ENCODE data around the gene CD101.
"Not testable (repeated sequence)": the region's sequence is repeated elsewhere in the genome, so short reads cannot be mapped to it uniquely, and the experiment has no call there.

CD101 gene

GRCh38 chr1:117001254-117001927 is at the start of gene CD101:
Gene CD101 (plus strand): TSS chr1:117001760. CDS start chr1:117001818, 58 bp downstream.
- DNase-seq: no peak

DNA sequence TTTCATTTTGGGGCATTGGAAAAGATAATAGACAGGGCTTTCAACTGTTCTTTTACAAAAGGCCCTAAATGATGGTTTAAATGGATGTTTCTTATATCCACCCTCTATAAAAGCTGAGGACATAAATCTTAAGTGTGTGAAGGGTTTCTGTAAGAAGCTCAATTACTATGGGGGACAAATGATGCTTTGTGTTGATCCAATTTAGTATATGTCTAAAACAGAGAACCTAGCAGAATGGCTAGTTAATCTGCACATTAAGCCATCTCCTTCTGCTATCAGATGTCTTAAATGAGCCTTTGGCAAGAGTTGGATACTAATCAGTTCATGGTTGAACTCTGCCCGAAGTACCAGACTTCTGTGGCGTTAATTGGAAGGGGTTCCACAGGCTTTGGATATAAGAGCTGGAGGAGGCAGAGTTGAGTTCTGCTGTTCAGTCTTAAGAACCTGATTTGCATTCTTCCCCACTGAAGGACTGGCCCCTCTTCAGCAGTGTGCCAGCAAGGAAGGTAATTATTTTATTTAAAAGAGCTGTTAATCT is 48.8 kb upstream of the CD101 start:
- DNase-seq: no peak

DNA sequence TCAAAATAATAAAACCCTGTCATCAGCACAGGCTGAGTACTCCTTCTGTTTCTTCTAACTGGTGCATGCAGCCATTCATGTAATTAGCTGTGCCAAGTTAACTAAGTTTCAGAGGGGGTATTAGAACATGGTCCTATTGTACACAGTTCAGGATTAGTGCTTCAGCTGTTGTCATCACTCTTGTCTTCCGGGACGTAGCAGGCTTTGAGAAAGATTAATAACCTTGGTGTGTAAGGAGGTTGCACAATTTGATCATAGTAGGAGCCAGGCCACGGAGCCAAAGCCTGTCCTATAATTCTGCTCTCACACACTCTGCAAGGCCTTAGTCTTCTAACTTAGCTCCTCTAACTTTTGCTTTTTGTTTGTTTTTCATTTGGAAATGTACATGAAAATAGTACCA is 47.1 kb upstream of the CD101 start:
- no peak for DNase-seq

GRCh38 chr1:116956378-116956777 is 45.2 kb upstream of the CD101 start:
- no peak for DNase-seq

GRCh38 chr1:116957646-116958045 is 43.9 kb upstream of the CD101 start:
- DNase-seq: no peak

DNA sequence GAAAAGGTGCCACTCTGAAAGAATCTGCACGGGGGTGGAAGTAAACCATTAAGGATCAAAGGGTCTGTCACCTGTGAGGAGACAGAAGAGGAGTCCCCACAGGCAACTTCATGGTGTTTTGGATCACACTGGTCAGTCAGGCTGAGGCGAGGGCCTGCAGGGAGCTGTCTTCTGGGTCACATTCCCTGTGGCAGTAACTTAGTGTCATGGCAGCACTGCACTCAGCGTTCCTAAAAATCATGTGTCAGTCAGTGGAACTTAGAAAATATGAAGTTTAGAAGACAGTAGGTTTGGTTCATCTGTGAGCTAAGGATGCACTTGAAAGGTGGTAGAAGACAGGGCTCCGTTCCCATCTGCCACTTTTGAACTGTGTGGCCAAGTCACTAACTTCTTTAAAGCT is 43.5 kb upstream of the CD101 start:
- no peak for DNase-seq

DNA sequence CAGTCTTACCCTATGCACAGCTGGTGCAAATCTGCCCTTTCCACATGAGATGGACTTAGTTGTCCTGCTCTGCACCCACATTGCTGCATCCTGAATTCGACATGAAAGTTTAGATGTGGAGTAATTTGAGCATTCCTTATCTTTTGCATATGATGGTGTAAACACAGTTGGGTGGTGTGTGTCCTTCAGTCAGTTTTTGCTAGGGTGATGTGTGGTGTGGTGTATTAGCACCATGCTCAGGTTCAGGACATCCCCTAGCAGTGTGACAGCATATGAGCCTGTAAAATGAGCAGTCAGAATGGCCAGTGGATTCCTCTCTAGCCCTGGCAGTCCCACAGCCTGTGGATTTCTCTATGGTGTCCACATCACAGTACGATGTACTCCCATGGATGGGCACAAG is 42.6 kb upstream of the CD101 start:
- no peak for DNase-seq

DNA sequence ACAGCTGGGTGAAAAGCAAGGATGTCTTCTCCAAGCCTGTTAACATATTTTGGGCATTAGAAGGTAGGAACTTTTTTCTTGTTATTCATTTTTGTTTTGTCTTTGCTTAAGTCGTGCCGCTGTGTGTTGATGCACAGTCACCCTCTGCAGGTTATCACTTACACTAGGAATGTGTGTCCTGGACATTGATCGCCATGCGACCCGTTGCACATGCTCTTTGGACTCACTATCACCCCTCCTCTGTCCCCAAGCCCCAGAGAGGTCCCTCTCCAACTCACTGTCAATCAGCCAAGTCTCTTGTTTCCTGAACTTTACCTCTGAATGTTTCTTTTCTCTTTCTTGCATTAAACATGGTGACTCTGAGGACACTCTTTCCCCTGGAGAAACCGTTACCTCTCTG is 40.0 kb upstream of the CD101 start:
- no peak for DNase-seq

GRCh38 chr1:116962987-116963639 is 38.4 kb upstream of the CD101 start:
- DNase-seq: no peak

GRCh38 chr1:116966791-116967190 is 34.8 kb upstream of the CD101 start:
- DNase-seq: no peak

DNA sequence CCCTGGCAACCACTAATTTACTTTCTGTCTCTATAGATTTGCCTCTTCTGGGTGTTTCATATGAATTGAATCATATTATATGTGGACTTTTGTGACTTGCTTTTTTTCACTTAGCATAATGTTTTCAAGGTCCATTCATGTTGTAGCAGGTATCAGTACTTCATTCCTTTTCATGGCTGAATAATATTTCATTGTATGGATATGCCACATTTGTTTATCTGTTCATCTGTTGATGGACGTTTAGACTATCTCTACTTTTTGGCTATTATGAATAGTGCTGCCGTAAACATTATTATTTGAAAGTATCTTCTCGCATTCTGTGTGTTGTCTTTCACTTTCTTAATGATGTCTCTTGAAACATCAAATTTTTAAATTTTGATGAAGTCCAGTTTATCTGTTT is 32.8 kb upstream of the CD101 start:
- no peak for DNase-seq

DNA sequence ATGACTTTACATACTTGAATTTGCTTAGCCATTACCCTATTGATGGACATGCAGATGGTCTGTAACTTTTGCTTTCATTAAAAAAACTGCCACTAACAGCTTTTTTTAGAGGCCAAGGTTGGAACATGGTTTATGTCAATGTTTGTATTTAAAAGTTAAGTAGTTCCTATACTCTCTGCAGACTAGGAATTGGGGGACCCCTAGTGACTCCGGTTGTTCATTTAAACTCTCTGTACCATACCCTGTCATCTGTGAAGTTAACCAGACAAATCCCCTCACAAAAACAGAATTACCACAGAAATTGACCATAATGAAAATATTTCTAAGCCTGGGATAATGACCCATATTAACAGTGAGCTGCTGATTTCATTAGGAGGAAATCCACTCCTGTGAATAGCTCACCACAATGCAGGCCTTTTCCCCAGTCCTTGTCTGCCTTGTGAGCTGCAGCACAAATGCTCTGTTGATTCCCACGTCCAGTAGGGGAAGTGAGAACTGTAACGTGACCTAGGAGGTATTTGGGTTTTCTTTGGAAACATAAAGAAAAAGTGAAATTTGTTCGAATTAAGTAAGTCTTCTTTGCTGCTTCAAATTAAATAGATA is 30.2 kb upstream of the CD101 start:
- no peak for DNase-seq

DNA sequence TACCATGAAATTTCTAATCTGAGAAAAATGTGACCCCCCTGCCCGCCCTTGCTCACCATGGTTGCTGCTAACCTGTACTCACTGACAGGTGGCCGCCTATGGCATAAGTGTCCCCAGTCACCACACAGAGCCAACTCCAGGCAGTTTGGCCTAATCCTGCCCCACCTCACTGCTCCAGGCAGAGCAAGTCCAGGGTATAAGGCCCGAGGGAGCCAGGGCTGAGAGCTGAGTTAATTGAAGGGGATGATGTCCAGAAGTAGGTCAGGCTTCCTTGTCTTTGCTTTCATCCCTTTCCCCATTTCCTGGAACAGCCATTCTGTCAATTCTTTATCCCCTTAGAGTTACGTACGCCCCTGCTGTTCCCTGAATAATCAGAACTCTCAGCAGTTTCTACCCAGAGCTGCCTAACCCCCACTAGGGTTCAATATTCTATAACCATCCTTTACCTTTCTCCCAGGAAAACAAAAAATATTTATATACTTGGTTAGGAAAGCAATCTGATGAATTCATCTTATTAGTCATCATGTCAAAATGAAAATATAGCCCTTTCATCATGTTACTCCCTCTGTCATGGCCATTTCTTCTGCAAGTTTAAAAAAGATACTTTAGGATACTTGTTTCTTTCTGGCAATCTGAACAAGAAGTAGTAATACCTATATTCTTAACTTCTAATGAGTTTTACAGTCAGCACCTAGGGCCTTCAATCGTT is 29.4 kb upstream of the CD101 start:
- no peak for DNase-seq

DNA sequence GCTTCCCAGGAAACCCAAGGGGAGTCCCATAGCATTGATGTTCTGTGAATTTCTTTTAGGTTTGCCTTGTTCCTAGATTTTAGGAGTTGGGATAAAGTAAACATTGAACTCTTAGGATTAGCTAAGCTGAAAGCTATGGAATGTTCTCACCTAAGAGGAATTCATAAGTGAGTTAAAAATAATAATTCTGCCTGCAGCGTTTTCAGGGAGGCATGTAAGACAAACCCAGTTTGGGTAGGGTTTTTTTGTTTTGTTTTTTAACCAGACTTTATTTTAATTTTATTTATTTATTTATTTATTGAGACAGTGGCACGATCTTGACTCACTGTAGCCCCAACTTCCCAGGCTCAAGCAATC is 28.9 kb upstream of the CD101 start:
- DNase-seq: no peak

- DNase-seq: not testable (repeated sequence)
These were observed 21.3 kb upstream of the CD101 start for GRCh38 chr1:116980309-116980708.

- no peak for DNase-seq
These were observed 20.0 kb upstream of the CD101 start for GRCh38 chr1:116981521-116982037.

GRCh38 chr1:116982319-116983004 is 19.1 kb upstream of the CD101 start:
- no peak for DNase-seq

GRCh38 chr1:116983112-116983511 is 18.4 kb upstream of the CD101 start:
- DNase-seq: no peak

DNA sequence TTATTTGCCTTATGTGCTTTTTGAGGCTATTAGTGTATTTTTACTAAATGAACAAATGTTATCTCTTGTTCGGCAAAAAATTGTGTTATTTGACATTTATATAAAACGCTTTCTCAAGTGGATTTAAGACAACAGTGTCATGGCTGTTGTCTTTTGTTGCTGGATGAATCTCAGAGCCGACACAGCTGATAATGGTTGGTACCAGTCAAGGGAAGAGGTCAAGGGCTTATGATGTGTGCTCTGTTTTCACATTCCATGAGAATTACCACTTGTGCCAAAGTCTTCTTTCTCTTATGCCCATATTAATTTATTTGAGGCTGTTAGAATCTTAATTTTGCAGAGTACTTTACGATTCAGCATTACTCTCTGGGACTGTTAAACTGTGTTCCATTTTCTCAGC is 17.9 kb upstream of the CD101 start:
- DNase-seq: no peak

DNA sequence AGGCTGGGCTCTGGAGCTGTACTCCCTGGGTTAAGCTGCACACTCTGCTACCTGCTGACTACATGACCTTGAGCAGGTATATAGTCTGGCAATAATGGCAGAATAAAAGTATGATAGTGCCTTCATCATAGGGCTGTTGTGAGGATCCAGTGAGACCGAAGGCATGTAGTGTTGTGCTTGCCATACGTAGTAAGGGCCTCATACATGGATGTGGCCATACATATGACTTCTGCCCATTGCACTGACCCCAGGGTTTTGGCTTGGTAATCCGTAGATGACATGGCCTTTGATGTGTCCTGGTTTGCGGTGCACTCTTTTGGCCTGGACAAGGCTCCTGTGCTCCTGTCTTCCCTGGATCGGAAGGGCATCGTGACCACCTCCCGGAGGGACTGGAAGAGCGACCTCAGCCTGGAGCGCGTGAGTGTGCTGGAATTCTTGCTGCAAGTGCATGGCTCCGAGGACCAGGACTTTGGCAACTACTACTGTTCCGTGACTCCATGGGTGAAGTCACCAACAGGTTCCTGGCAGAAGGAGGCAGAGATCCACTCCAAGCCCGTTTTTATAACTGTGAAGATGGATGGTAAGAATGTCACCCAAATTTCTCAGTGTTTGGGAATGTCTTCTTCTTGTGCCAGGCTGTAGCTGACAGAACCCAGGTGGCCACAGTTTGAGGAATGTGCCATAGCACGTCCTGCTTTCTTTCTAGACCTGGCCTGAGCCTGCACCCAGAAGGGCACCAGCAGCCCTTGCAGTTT is 17.0 kb upstream of the CD101 start:
- no peak for DNase-seq

- no peak for DNase-seq
These were observed 14.9 kb upstream of the CD101 start for GRCh38 chr1:116986421-116987255.

Measured in NK-92 treated with Interleukin-12 subunit alpha and Interleukin-12 subunit beta, amount 100 ng/mL, for 24 hours (cell line).